HepG2 (cell line): ENCODE measurements around the gene MLLT11. TPM values are rescaled to one million over a fixed set of nuclear protein-coding genes. Genes with fewer than 3 reads are reported as not detected.

Experiments used
- AKNA ChIP-seq: sonication (generic); formaldehyde crosslinking; IDR thresholded peaks from 2 replicates; pipeline ENCODE4 v1.4.0; 2020; ENCODE audit warnings: missing genetic modification reagents, borderline replicate concordance
- CEBPG ChIP-seq: IDR thresholded peaks from 2 replicates; pipeline ENCODE4 v1.6.1; 2016
- GPBP1L1 ChIP-seq: sonication (generic); formaldehyde crosslinking; IDR thresholded peaks from 2 replicates; pipeline ENCODE4 v1.5.0; 2020; ENCODE audit warnings: mild to moderate bottlenecking, missing genetic modification reagents
- HMGXB4 ChIP-seq, 2 experiments: sonication (generic) in 1 of 2; formaldehyde crosslinking in 1 of 2; IDR thresholded peaks; 2 replicates each; pipeline versions ENCODE4 v1.4.0 to v1.6.1; 2018 to 2020; ENCODE audit warnings: missing genetic modification reagents in 2 of 2, borderline replicate concordance in 1 of 2, low read depth in 1 of 2, mild to moderate bottlenecking in 1 of 2, missing biosample characterization in 1 of 2
- IRF2 ChIP-seq: IDR thresholded peaks from 2 replicates; pipeline ENCODE4 v1.6.1; 2018; ENCODE audit warnings: missing genetic modification reagents, missing compliant biosample characterization
- JARID2 ChIP-seq: sonication (generic); formaldehyde crosslinking; IDR thresholded peaks from 2 replicates; pipeline ENCODE4 v1.8.1; 2023; ENCODE audit warnings: missing genetic modification reagents, inconsistent platforms; ENCODE audit not compliant: insufficient replicate concordance
- NPAS2 ChIP-seq: sonication (generic); formaldehyde crosslinking; IDR thresholded peaks from 2 replicates; pipeline ENCODE4 v1.8.0; 2022; ENCODE audit warnings: mild to moderate bottlenecking, missing genetic modification reagents, borderline replicate concordance
- PCBP2 ChIP-seq: fragments of 200-400 bp; formaldehyde crosslinking; optimal IDR thresholded peaks from 2 replicates; pipeline ENCODE3; 2018; ENCODE audit warnings: low read length, low read depth; ENCODE audit not compliant: poor library complexity, severe bottlenecking
- RAD21 ChIP-seq: fragments of 450-650 bp; formaldehyde crosslinking; IDR thresholded peaks from 2 replicates; pipeline ENCODE4 v1.5.0; 2020; ENCODE audit warnings: mild to moderate bottlenecking
- RBAK ChIP-seq: sonication (generic); formaldehyde crosslinking; IDR thresholded peaks from 2 replicates; pipeline ENCODE4 v1.5.1; 2020; ENCODE audit warnings: mild to moderate bottlenecking, missing genetic modification reagents
- SMC3 ChIP-seq: IDR thresholded peaks from 2 replicates; pipeline ENCODE4 v1.6.1; 2011; ENCODE audit warnings: low read length, improper control_type of control experiment
- SOX5 ChIP-seq: IDR thresholded peaks from 2 replicates; pipeline ENCODE4 v1.6.1; 2016; ENCODE audit warnings: borderline replicate concordance
- TARDBP ChIP-seq: sonication (generic); formaldehyde crosslinking; IDR thresholded peaks from 2 replicates; pipeline ENCODE4 v1.8.0; 2022; ENCODE audit warnings: mild to moderate bottlenecking, missing genetic modification reagents
- XRCC5 ChIP-seq: fragments of 200-400 bp; formaldehyde crosslinking; optimal IDR thresholded peaks from 2 replicates; pipeline ENCODE3; 2017; ENCODE audit warnings: mild to moderate bottlenecking, low read length
- ZNF224 ChIP-seq: sonication (generic); formaldehyde crosslinking; IDR thresholded peaks from 2 replicates; pipeline ENCODE4 v1.5.0; 2020; ENCODE audit warnings: mild to moderate bottlenecking, missing genetic modification reagents
- ZNF781 ChIP-seq: sonication (generic); formaldehyde crosslinking; IDR thresholded peaks from 2 replicates; pipeline ENCODE4 v1.5.1; 2020; ENCODE audit warnings: borderline replicate concordance, mild to moderate bottlenecking, missing genetic modification reagents; ENCODE audit errors: not compliant biosample characterization
- polyA plus RNA-seq, 8 experiments: library from polyadenylated mRNA; depleted of rRNA in 3 of 8; stranded (reverse) in 7 of 8; unstranded in 1 of 8; fragments of >200 nt; fragmentation: Illumina TruSeq in 4 of 8; extraction: Trizol in 4 of 8; gene quantifications; 2 replicates each; pipeline versions ENCODE4 v1.2.1 to v1.2.3, GENCODE V29; 2011 to 2016; ENCODE audit warnings: low read depth in 4 of 8, missing spikeins in 1 of 8, mixed read lengths in 1 of 8; ENCODE audit not compliant: insufficient read depth in 1 of 8
- total RNA-seq, 5 experiments: library from RNA; depleted of rRNA; stranded (reverse); fragments of >200 nt; fragmentation: Illumina TruSeq; extraction: Trizol; gene quantifications; 2 replicates each; pipeline ENCODE4 v1.2.3, GENCODE V29; 2016; ENCODE audit warnings: low read depth in 1 of 5
- TF ChIP-seq, protein P1 (sequence below): IDR thresholded peaks from 2 replicates; pipeline ENCODE4 v1.6.1; 2016; ENCODE audit warnings: low read depth, control low read depth

The MLLT11 gene
- total and polyA plus RNA-seq, 2 of the 13 experiments (the other 11 are each of a cell fraction or from before 2014, with no cell fraction given), result 0.21 to 0.22 TPM

DNA sequence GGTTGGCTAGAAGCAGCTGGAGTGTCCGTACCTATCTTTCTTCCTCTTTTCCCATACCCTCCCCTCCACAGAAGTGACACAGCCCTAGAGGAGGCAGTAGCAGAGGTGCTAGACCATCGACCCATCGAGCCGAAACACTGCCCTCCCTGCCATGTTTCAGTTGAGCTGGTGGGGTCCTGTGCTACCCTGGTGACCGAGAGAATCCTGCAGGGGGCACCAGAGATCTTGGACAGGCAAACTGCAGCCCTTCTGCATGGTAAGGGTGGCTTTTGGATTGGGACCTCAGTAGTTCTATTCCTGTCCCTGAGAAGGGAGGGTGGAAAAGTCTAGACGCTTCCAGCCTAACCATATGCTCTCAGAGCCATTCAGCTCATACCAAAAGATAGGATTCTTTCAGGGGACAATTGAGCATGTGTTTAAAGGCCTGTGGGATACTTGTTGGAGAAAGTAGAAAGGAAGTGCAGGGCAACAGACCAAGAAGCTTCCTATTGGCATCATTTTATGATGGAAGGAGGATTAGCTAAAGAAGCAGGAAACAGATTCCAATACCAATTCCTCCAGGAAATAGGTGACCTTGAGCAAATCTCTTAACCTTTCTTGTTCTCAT is 35.6 kb upstream of the MLLT11 start (continued):
- TF ChIP-seq, protein P1, sequence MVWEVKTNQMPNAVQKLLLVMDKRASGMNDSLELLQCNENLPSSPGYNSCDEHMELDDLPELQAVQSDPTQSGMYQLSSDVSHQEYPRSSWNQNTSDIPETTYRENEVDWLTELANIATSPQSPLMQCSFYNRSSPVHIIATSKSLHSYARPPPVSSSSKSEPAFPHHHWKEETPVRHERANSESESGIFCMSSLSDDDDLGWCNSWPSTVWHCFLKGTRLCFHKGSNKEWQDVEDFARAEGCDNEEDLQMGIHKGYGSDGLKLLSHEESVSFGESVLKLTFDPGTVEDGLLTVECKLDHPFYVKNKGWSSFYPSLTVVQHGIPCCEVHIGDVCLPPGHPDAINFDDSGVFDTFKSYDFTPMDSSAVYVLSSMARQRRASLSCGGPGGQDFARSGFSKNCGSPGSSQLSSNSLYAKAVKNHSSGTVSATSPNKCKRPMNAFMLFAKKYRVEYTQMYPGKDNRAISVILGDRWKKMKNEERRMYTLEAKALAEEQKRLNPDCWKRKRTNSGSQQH (CRISPR knock-in tag), result no peak
- TF ChIP-seq RBAK (CRISPR knock-in tag) (no peak), JARID2 (CRISPR knock-in tag) (no peak), AKNA (CRISPR knock-in tag) (no peak), ZNF224 (CRISPR knock-in tag) (no peak), SMC3 (peak; percentile 72), RAD21 (CRISPR knock-in tag) (peak; percentile 78), ZNF781 (CRISPR knock-in tag) (peak; percentile 25), HMGXB4 (CRISPR knock-in tag; IDR thresholded peaks at IDR 0.05; ENCODE audit: borderline replicate concordance in 1 of 2, low read depth in 1 of 2) (peak in 1 of 2 experiments; percentile 56; a peak in 1 of 4 replicates), PCBP2 (no peak), IRF2 (CRISPR knock-in tag) (0 out of 2 replicates have a peak, but pooled peaks have one; percentile 18), XRCC5 (peak; percentile 66), SOX5 (CRISPR knock-in tag) (no peak), NPAS2 (no peak), GPBP1L1 (CRISPR knock-in tag) (no peak), TARDBP (CRISPR knock-in tag) (no peak), CEBPG (CRISPR knock-in tag) (no peak)
